ENCODE data around the gene INO80.

Gene INO80

DNA sequence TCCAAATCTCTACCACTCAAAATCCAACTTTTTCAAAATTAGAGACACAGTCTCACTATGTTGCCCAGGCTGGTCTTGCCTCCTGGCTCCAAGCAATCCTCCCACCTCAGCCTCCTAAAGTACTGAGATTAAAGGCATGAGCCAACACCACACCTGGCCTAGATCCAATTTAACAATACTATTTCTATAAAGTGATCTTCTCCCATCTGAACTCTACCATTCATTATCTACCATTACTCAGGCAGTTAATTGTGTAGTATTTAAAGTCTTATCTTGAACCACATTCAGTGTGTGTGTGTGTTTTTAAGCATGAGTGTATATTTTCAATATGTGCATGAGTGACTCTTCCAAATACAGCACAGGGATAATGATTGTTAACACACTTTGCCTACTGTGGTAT is 77.0 kb downstream of the INO80 start:
- TF ChIP-seq POLR2AphosphoS5 (IDR thresholded peaks at IDR 0.05; ENCODE audit: low read depth, low read length) = no peak
- TF ChIP-seq, protein P1, sequence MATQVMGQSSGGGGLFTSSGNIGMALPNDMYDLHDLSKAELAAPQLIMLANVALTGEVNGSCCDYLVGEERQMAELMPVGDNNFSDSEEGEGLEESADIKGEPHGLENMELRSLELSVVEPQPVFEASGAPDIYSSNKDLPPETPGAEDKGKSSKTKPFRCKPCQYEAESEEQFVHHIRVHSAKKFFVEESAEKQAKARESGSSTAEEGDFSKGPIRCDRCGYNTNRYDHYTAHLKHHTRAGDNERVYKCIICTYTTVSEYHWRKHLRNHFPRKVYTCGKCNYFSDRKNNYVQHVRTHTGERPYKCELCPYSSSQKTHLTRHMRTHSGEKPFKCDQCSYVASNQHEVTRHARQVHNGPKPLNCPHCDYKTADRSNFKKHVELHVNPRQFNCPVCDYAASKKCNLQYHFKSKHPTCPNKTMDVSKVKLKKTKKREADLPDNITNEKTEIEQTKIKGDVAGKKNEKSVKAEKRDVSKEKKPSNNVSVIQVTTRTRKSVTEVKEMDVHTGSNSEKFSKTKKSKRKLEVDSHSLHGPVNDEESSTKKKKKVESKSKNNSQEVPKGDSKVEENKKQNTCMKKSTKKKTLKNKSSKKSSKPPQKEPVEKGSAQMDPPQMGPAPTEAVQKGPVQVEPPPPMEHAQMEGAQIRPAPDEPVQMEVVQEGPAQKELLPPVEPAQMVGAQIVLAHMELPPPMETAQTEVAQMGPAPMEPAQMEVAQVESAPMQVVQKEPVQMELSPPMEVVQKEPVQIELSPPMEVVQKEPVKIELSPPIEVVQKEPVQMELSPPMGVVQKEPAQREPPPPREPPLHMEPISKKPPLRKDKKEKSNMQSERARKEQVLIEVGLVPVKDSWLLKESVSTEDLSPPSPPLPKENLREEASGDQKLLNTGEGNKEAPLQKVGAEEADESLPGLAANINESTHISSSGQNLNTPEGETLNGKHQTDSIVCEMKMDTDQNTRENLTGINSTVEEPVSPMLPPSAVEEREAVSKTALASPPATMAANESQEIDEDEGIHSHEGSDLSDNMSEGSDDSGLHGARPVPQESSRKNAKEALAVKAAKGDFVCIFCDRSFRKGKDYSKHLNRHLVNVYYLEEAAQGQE (IDR thresholded peaks at IDR 0.05; ENCODE audit: insufficient read depth in 1 of 2, low read depth in 2 of 2, low read length in 2 of 2) = no peak
- no peak for TF ChIP-seq SIN3A (IDR thresholded peaks at IDR 0.05; ENCODE audit: borderline replicate concordance, insufficient read depth, low read length)
- no peak for TF ChIP-seq FOXP2 (optimal IDR thresholded peaks at IDR 0.05; ENCODE audit: borderline replicate concordance, extremely low read depth, extremely low read length, insufficient read depth)
- no peak for TF ChIP-seq TAF1 (IDR thresholded peaks at IDR 0.05; ENCODE audit: borderline replicate concordance, insufficient read depth, low read length)

DNA sequence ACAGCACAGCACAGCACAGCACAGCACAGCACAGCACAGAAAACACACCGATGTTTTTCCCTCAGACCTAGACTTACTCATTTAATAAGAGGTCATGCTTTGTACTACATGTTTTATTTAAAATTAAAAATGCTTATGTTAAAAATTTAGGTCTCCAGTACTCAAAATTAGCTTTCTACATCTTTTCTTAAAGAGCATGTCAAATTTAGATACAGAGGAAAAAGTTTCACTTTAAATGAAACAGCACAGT is 84.1 kb downstream of the INO80 start:
- TF ChIP-seq, protein P1 (IDR thresholded peaks at IDR 0.05; ENCODE audit: insufficient read depth in 1 of 2, low read depth in 2 of 2, low read length in 2 of 2) = no peak
- TF ChIP-seq SIN3A (IDR thresholded peaks at IDR 0.05; ENCODE audit: borderline replicate concordance, insufficient read depth, low read length) (no peak), FOXP2 (optimal IDR thresholded peaks at IDR 0.05; ENCODE audit: borderline replicate concordance, extremely low read depth, extremely low read length, insufficient read depth) (no peak), TAF1 (IDR thresholded peaks at IDR 0.05; ENCODE audit: borderline replicate concordance, insufficient read depth, low read length) (no peak), POLR2AphosphoS5 (IDR thresholded peaks at IDR 0.05; ENCODE audit: low read depth, low read length) (no peak)

DNA sequence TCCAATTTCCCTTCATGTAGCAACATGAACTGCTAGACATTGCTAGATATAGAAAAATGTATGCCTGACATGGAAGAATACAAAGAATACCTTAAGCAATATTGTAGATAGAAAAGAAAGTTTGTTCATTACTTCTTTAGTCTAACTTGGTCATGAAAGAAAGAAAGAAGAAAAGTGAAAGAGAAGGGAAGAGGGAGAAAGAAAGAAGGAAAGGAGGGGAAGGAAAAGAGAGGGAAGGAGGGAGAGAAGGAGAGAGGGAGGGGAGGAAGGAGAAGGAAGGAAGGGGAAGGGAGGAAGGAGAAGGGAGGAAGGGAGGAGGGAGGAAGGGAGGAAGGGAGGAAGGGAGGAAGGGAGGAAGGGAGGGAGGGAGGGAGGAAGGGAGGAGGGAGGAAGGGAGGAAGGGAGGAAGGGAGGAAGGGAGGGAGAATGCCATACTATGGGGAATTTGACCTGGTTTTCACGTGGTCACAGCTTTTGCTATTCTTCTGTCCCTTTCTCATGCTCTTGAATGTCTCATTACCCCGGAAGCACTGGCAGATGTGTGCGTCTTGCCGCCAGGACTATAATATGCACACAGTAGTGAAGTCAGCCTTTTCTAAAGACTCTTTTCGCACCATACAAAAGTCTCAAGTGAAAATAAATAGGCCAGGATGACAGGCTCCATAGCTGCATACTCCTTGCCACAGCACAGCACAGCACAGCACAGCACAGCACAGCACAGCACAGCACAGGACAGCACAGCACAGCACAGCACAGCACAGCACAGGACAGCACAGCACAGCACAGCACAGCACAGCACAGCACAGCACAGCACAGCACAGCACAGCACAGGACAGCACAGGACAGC is 84.6 kb downstream of the INO80 start:
- TF ChIP-seq POLR2AphosphoS5 (IDR thresholded peaks at IDR 0.05; ENCODE audit: low read depth, low read length) = no peak
- no peak for TF ChIP-seq SIN3A (IDR thresholded peaks at IDR 0.05; ENCODE audit: borderline replicate concordance, insufficient read depth, low read length)
- TF ChIP-seq TAF1 (IDR thresholded peaks at IDR 0.05; ENCODE audit: borderline replicate concordance, insufficient read depth, low read length) = no peak
- TF ChIP-seq, protein P1 (IDR thresholded peaks at IDR 0.05; ENCODE audit: insufficient read depth in 1 of 2, low read depth in 2 of 2, low read length in 2 of 2) = no peak
- no peak for TF ChIP-seq FOXP2 (optimal IDR thresholded peaks at IDR 0.05; ENCODE audit: borderline replicate concordance, extremely low read depth, extremely low read length, insufficient read depth)

DNA sequence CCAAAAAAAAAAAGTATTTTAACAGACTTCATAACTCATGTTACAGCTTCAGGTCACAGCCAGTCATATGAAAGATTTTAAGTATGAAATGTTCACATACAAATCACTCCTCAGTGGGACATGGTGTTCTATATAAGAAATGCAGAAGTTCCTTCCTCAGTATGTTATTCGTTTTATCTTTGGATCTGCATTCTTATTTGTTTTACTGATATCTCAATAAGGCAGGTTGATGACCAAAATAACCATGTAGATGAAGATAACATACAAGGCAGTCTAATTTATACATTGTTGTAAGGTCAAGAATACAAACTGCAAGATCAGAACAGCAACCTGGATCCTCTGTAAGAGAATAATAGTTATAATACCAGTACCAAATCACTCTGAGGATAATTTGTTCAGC is 87.2 kb downstream of the INO80 start:
- TF ChIP-seq POLR2AphosphoS5 (IDR thresholded peaks at IDR 0.05; ENCODE audit: low read depth, low read length) (no peak), FOXP2 (optimal IDR thresholded peaks at IDR 0.05; ENCODE audit: borderline replicate concordance, extremely low read depth, extremely low read length, insufficient read depth) (no peak), TAF1 (IDR thresholded peaks at IDR 0.05; ENCODE audit: borderline replicate concordance, insufficient read depth, low read length) (no peak), SIN3A (IDR thresholded peaks at IDR 0.05; ENCODE audit: borderline replicate concordance, insufficient read depth, low read length) (no peak)
- TF ChIP-seq, protein P1 (IDR thresholded peaks at IDR 0.05; ENCODE audit: insufficient read depth in 1 of 2, low read depth in 2 of 2, low read length in 2 of 2) = no peak

Data from PFSK-1 (cell line).